HG03196 (cell line): ENCODE measurements around the gene NCOA5.

Experiments
- ATAC-seq: cut with Tn5 transposase; IDR thresholded peaks from one replicate; pipeline ENCODE4 v1.9.1; 2021; ENCODE audit not compliant: unreplicated experiment

The NCOA5 gene

GRCh38 chr20:46063151-46063550, 26.6 kb downstream of the NCOA5 start:
- ATAC-seq, result no peak

- ATAC-seq, result no peak
These were observed 27.1 kb downstream of the NCOA5 start for GRCh38 chr20:46062621-46063020.

GRCh38 chr20:46062151-46062550, 27.6 kb downstream of the NCOA5 start:
- no peak for ATAC-seq

GRCh38 chr20:46060975-46061374, 28.8 kb downstream of the NCOA5 start:
- no peak for ATAC-seq

GRCh38 chr20:46060301-46060881, 29.4 kb downstream of the NCOA5 start:
- no peak for ATAC-seq

- ATAC-seq, result no peak
These were observed 31.0 kb downstream of the NCOA5 start for GRCh38 chr20:46058599-46059281.

- ATAC-seq, result no peak
These were observed 31.7 kb downstream of the NCOA5 start for GRCh38 chr20:46057856-46058598.

GRCh38 chr20:46056970-46057855, 32.5 kb downstream of the NCOA5 start:
- no peak for ATAC-seq

- ATAC-seq, result no peak
These were observed 33.5 kb downstream of the NCOA5 start for GRCh38 chr20:46056027-46056833.

GRCh38 chr20:46055269-46055668, 34.5 kb downstream of the NCOA5 start:
- ATAC-seq, result no peak

- no peak for ATAC-seq
These were observed 35.2 kb downstream of the NCOA5 start for GRCh38 chr20:46054606-46055005.

GRCh38 chr20:46053416-46053815, 36.3 kb downstream of the NCOA5 start:
- ATAC-seq, result no peak

GRCh38 chr20:46051556-46052308, 38.0 kb downstream of the NCOA5 start:
- no peak for ATAC-seq

GRCh38 chr20:46050885-46051284, 38.9 kb downstream of the NCOA5 start:
- ATAC-seq, result no peak

GRCh38 chr20:46050444-46050843, 39.3 kb downstream of the NCOA5 start:
- no peak for ATAC-seq

GRCh38 chr20:46049815-46050214, 39.9 kb downstream of the NCOA5 start:
- ATAC-seq, result no peak

- no peak for ATAC-seq
These were observed 40.6 kb downstream of the NCOA5 start for GRCh38 chr20:46049190-46049589.

GRCh38 chr20:46047821-46048220, 41.9 kb downstream of the NCOA5 start:
- no peak for ATAC-seq

GRCh38 chr20:46046588-46047310, 43.0 kb downstream of the NCOA5 start:
- ATAC-seq, result no peak
